HepG2 (cell line): ENCODE data around the gene STX5. TPM values are rescaled to one million over a fixed set of nuclear protein-coding genes. Genes with fewer than 3 reads are reported as not detected.
A peak's percentile ranks its signal among the peaks of the same experiment; 100 is the strongest.

Experiments used
- ATAD3A ChIP-seq: sonication (generic); formaldehyde crosslinking; IDR thresholded peaks from 2 replicates; pipeline ENCODE4 v1.4.0; 2020; ENCODE audit warnings: missing genetic modification reagents
- EP300 ChIP-seq, 3 experiments: sonication (generic) in 1 of 3; formaldehyde crosslinking in 1 of 3; IDR thresholded peaks; 2 replicates each; pipeline versions ENCODE4 v1.5.1 to v1.6.1; 2011 to 2020; ENCODE audit warnings: low read depth in 2 of 3, low read length in 2 of 3, borderline replicate concordance in 1 of 3, improper control_type of control experiment in 1 of 3, mild to moderate bottlenecking in 1 of 3, missing genetic modification reagents in 1 of 3, moderate library complexity in 1 of 3
- EZH2 ChIP-seq: conservative IDR thresholded peaks from 2 replicates; pipeline ENCODE4 v1.6.1; 2012; ENCODE audit warnings: mild to moderate bottlenecking, low read depth, low read length, moderate library complexity
- HIVEP1 ChIP-seq: sonication (generic); formaldehyde crosslinking; IDR thresholded peaks from 2 replicates; pipeline ENCODE4 v1.4.0; 2020; ENCODE audit warnings: mild to moderate bottlenecking, missing genetic modification reagents
- HNF4A ChIP-seq: sonication (generic); formaldehyde crosslinking; IDR thresholded peaks from 2 replicates; pipeline ENCODE4 v1.4.0; 2020; ENCODE audit warnings: missing genetic modification reagents
- HNRNPL ChIP-seq: fragments of 200-400 bp; formaldehyde crosslinking; IDR thresholded peaks from 2 replicates; pipeline ENCODE4 v1.6.1; 2017; ENCODE audit warnings: mild to moderate bottlenecking, low read depth, low read length
- MAF1 ChIP-seq: sonication (generic); formaldehyde crosslinking; IDR thresholded peaks from 2 replicates; pipeline ENCODE4 v1.5.0; 2020; ENCODE audit warnings: missing genetic modification reagents, borderline replicate concordance
- MAFG ChIP-seq: sonication (generic); formaldehyde crosslinking; IDR thresholded peaks from 2 replicates; pipeline ENCODE4 v1.5.1; 2020; ENCODE audit warnings: mild to moderate bottlenecking, missing genetic modification reagents
- NBN ChIP-seq: fragments of 450-650 bp; conservative IDR thresholded peaks from 2 replicates; pipeline ENCODE4 v1.6.1; 2017
- POLR2AphosphoS5 ChIP-seq: IDR thresholded peaks from 2 replicates; pipeline ENCODE4 v1.6.1; 2012; ENCODE audit warnings: low read depth, low read length
- RAD21 ChIP-seq: fragments of 450-650 bp; formaldehyde crosslinking; IDR thresholded peaks from 2 replicates; pipeline ENCODE4 v1.5.0; 2020; ENCODE audit warnings: mild to moderate bottlenecking
- RFX5 ChIP-seq: IDR thresholded peaks from 2 replicates; pipeline ENCODE4 v1.6.1; 2011; ENCODE audit warnings: low read depth, low read length, improper control_type of control experiment
- SIN3A ChIP-seq: IDR thresholded peaks from 2 replicates; pipeline ENCODE4 v1.6.1; 2011; ENCODE audit warnings: low read depth, mild to moderate bottlenecking, control low read depth, low read length, borderline replicate concordance
- SMARCE1 ChIP-seq: fragments of 450-650 bp; IDR thresholded peaks from 2 replicates; pipeline ENCODE4 v1.6.1; 2017; ENCODE audit warnings: borderline replicate concordance
- TIGD3 ChIP-seq: sonication (generic); formaldehyde crosslinking; IDR thresholded peaks from 2 replicates; pipeline ENCODE4 v1.5.1; 2020; ENCODE audit warnings: mild to moderate bottlenecking, missing genetic modification reagents, borderline replicate concordance
- ZEB1 ChIP-seq: IDR thresholded peaks from 2 replicates; pipeline ENCODE4 v1.6.1; 2012; ENCODE audit warnings: mild to moderate bottlenecking, low read depth, inconsistent platforms; ENCODE audit not compliant: insufficient replicate concordance
- ZFX ChIP-seq: sonication (generic); formaldehyde crosslinking; IDR thresholded peaks from 2 replicates; pipeline ENCODE4 v1.4.0; 2020; ENCODE audit warnings: mild to moderate bottlenecking, low read depth, missing genetic modification reagents, moderate library complexity
- ZKSCAN8 ChIP-seq: IDR thresholded peaks from 2 replicates; pipeline ENCODE4 v1.6.1; 2016; ENCODE audit warnings: borderline replicate concordance, missing genetic modification reagents, missing compliant biosample characterization
- ZNF207 ChIP-seq: fragments of 450-650 bp; IDR thresholded peaks from 2 replicates; pipeline ENCODE4 v1.6.1; 2016; ENCODE audit warnings: antibody characterized with exemption, borderline replicate concordance
- ZNF317 ChIP-seq: sonication (generic); formaldehyde crosslinking; IDR thresholded peaks from 2 replicates; pipeline ENCODE4 v1.5.0; 2020; ENCODE audit warnings: mild to moderate bottlenecking, missing genetic modification reagents
- ZNF33B ChIP-seq: sonication (generic); formaldehyde crosslinking; IDR thresholded peaks from 2 replicates; pipeline ENCODE4 v1.5.1; 2020; ENCODE audit warnings: mild to moderate bottlenecking, missing genetic modification reagents
- ZNF451 ChIP-seq: sonication (generic); formaldehyde crosslinking; IDR thresholded peaks from 2 replicates; pipeline ENCODE4 v1.5.0; 2020; ENCODE audit warnings: mild to moderate bottlenecking, missing genetic modification reagents
- ZNF460 ChIP-seq: sonication (generic); formaldehyde crosslinking; IDR thresholded peaks from 2 replicates; pipeline ENCODE4 v1.5.1; 2020; ENCODE audit warnings: missing genetic modification reagents, mild to moderate bottlenecking, borderline replicate concordance
- ZNF562 ChIP-seq: sonication (generic); formaldehyde crosslinking; IDR thresholded peaks from 2 replicates; pipeline ENCODE4 v1.8.0; 2022; ENCODE audit warnings: missing genetic modification reagents, borderline replicate concordance
- ZNF639 ChIP-seq: conservative IDR thresholded peaks from 2 replicates; pipeline ENCODE4 v1.6.1; 2018; ENCODE audit warnings: missing genetic modification reagents
- ZNF878 ChIP-seq: sonication (generic); formaldehyde crosslinking; IDR thresholded peaks from 2 replicates; pipeline ENCODE4 v1.8.1; 2023; ENCODE audit warnings: mild to moderate bottlenecking, missing genetic modification reagents, moderate library complexity
- ZNF891 ChIP-seq: sonication (generic); formaldehyde crosslinking; IDR thresholded peaks from 2 replicates; pipeline ENCODE4 v1.5.0; 2020; ENCODE audit warnings: mild to moderate bottlenecking, missing genetic modification reagents
- polyA plus RNA-seq, 8 experiments: library from polyadenylated mRNA; depleted of rRNA in 3 of 8; stranded (reverse) in 7 of 8; unstranded in 1 of 8; fragments of >200 nt; fragmentation: Illumina TruSeq in 4 of 8; extraction: Trizol in 4 of 8; gene quantifications; 2 replicates each; pipeline versions ENCODE4 v1.2.1 to v1.2.3, GENCODE V29; 2011 to 2016; ENCODE audit warnings: low read depth in 4 of 8, missing spikeins in 1 of 8, mixed read lengths in 1 of 8; ENCODE audit not compliant: insufficient read depth in 1 of 8
- total RNA-seq, 5 experiments: library from RNA; depleted of rRNA; stranded (reverse); fragments of >200 nt; fragmentation: Illumina TruSeq; extraction: Trizol; gene quantifications; 2 replicates each; pipeline ENCODE4 v1.2.3, GENCODE V29; 2016; ENCODE audit warnings: low read depth in 1 of 5
- TF ChIP-seq, protein P1 (sequence below): sonication (generic); formaldehyde crosslinking; IDR thresholded peaks from 2 replicates; pipeline ENCODE4 v1.5.0; 2020; ENCODE audit warnings: missing genetic modification reagents

The STX5 gene
- total and polyA plus RNA-seq, 2 of the 13 experiments (the other 11 are each of a cell fraction or from before 2014, with no cell fraction given): 26.9 to 30.0 TPM

DNA sequence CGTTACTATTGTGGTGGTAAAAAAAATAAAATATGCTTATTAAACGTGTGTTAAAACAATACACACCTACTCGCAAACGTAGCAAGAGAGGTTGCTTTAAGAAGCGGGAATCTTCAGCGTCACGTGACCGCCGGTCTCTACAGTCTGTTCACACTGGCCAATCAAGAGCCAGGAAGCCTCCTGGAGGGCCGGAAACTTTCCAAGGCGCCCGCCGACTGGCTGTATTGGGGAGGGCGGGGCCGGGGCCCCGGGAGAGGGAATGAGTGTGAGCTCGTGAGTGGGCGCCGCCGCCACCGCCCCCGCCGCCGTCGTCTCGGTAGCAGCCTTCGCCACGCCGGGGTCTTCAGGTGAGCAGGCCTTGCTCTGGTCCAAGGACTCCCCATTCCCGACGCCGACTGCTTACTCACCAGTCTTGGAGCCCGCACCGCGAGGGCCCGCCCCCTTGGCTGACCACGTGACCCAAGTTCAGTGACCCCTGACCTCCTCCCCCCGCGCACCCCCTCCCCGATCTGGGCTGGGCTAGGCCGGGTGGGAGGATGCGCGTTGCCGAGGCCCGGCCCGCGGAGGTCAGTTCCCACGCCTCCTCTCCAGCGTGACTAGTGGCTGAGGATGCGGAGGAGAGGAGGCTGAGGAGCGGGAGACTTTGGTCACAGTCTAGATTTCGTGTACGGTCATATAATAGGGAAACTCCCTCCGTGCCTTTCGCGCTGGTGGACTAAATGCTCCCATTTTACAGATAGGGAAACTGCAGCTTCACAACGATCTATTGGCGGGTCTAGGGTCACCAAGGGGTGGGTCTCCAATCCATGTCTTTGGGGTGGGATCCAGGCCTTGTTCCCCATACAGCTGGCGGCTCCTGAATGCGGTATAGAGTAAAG lies 60.5 kb downstream of the STX5 start, which contains the start of gene TAF6L (continued):
- TF ChIP-seq ZNF639 (CRISPR knock-in tag) (no peak), MAF1 (CRISPR knock-in tag) (no peak), ZNF451 (CRISPR knock-in tag) (no peak), EP300 (IDR thresholded peaks at IDR 0.05; ENCODE audit: low read depth in 2 of 2, low read length in 2 of 2) (no peak), EP300 (CRISPR knock-in tag; IDR thresholded peaks at IDR 0.05; ENCODE audit: borderline replicate concordance) (no peak), HNRNPL (no peak), ZNF891 (CRISPR knock-in tag) (no peak), ZNF33B (no peak), SMARCE1 (no peak), MAFG (CRISPR knock-in tag) (no peak), ZNF562 (CRISPR knock-in tag) (no peak), ATAD3A (no peak), ZNF317 (no peak), NBN (no peak), ZEB1 (no peak), ZFX (peak; percentile 56), ZNF460 (CRISPR knock-in tag) (no peak), ZNF207 (no peak), HIVEP1 (no peak), POLR2AphosphoS5 (peak; percentile 70), EZH2 (no peak), ZKSCAN8 (CRISPR knock-in tag) (no peak), ZNF878 (CRISPR knock-in tag) (no peak), TIGD3 (CRISPR knock-in tag) (no peak), RAD21 (CRISPR knock-in tag) (no peak; the same call in 1 of the 2 replicates), SIN3A (peak; percentile 13; the same call in 1 of the 2 replicates), RFX5 (no peak), HNF4A (CRISPR knock-in tag) (peak; percentile 38)
- TF ChIP-seq, protein P1, sequence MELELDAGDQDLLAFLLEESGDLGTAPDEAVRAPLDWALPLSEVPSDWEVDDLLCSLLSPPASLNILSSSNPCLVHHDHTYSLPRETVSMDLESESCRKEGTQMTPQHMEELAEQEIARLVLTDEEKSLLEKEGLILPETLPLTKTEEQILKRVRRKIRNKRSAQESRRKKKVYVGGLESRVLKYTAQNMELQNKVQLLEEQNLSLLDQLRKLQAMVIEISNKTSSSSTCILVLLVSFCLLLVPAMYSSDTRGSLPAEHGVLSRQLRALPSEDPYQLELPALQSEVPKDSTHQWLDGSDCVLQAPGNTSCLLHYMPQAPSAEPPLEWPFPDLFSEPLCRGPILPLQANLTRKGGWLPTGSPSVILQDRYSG (CRISPR knock-in tag): no peak
